Activated CD4-positive, alpha-beta memory T cell treated with anti-CD3 and anti-CD28 coated beads for 36 hours (primary cell): Measurements from ENCODE around the gene SVEP1. TPM values are rescaled to one million over a fixed set of nuclear protein-coding genes. Genes with fewer than 3 reads are reported as not detected.
"Not testable (repeated sequence)": the region's sequence is repeated elsewhere in the genome, so short reads cannot be mapped to it uniquely, and the experiment has no call there.

ENCODE experiments used
- CTCF ChIA-PET: fragments of 350-600 bp; sonication (Branson Sonifier 250); formaldehyde crosslinking; loops from one replicate; lab custom pipeline; 2021; ENCODE audit warnings: antibody characterized with exemption, inconsistent platforms; lab: Charles Lee
- POLR2A ChIA-PET: fragments of 350-600 bp; sonication (Branson Sonifier 250); formaldehyde crosslinking; loops from one replicate; lab custom pipeline; 2021; ENCODE audit warnings: antibody characterized with exemption; lab: Charles Lee
- DNase-seq: peaks from one replicate; pipeline ENCODE4 v3.0.0-alpha.2; 2020
- H3K27ac Mint-ChIP-seq: one replicate; pipeline ENCODE4 v1.8.0; 2021; ENCODE audit warnings: mixed read lengths
- H3K27me3 Mint-ChIP-seq: one replicate; pipeline ENCODE4 v1.8.0; 2021; ENCODE audit warnings: mixed read lengths
- H3K36me3 Mint-ChIP-seq: one replicate; pipeline ENCODE4 v1.8.0; 2021; ENCODE audit warnings: mixed read lengths
- H3K4me1 Mint-ChIP-seq: one replicate; pipeline ENCODE4 v1.8.0; 2021; ENCODE audit warnings: low read depth, mixed read lengths
- H3K4me3 Mint-ChIP-seq: one replicate; pipeline ENCODE4 v1.8.0; 2021; ENCODE audit warnings: mild to moderate bottlenecking, mixed read lengths
- H3K9me3 Mint-ChIP-seq: one replicate; pipeline ENCODE4 v1.8.0; 2021; ENCODE audit warnings: mixed read lengths
- intact Hi-C: fragments of 100-400 bp; cut with micrococcal nuclease; formaldehyde crosslinking; loops from one replicate; pipeline ENCODE4 v1.15.1; 2023
- total RNA-seq, 2 experiments: library from RNA; stranded (reverse); gene quantifications; one replicate each; pipeline ENCODE4 v1.2.3, GENCODE V29; 2021

The SVEP1 gene
- total RNA-seq, 2 experiments from 2014 or later = not detected

- CTCF ChIA-PET = no interaction called here
- POLR2A ChIA-PET = no interaction called here
- Mint-ChIP-seq H3K4me3 (no peak overlapping the region), H3K27me3 (no peaks in the 10 kb centered on the region), H3K4me1 (no peaks in the 10 kb centered on the region), H3K36me3 (no peaks in the 10 kb centered on the region), H3K27ac (no peak overlapping the region), H3K9me3 (no peaks in the 10 kb centered on the region)
- intact Hi-C loops = no loop called here
- no peak for DNase-seq
These were observed 196.8 kb downstream of the SVEP1 start for GRCh38 chr9:110382731-110383130.

DNA sequence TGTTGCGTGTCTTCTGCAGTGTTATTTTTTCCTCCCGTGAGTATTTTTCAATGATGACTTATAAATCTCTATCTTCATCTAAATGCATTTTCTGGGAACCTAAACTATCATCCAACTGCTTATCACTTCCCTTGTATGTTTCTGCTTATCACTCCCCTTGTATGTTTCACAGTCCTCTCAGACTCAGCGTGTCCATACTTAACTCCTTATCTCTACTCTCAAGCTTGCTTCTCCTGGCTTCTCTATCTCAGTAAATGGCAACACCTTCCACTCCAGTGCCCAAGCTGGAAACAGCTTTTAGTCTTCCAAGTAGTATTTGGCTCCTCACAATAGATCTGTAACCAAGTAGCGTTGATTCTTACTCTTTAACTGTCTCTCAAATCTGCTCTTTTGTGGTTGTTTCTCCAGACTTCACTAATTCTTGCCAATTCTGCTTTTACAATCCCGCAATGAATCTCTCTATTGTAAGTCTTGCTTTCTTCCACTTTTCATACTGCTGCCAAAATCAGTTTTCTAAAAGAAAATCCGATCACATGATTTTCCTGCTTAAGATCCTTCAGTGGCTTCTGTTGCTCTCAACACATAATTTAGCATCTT lies 208.0 kb downstream of the SVEP1 start:
- Mint-ChIP-seq H3K4me1 (no peaks in the 10 kb centered on the region), H3K4me3 (no peak overlapping the region), H3K36me3 (no peaks in the 10 kb centered on the region), H3K9me3 (no peaks in the 10 kb centered on the region), H3K27me3 (peaks cover 2% of the 10 kb centered on the region), H3K27ac (no peak overlapping the region)
- ChIA-PET POLR2A (no interaction called here), CTCF (no interaction called here)
- intact Hi-C loops = no loop called here
- no peak for DNase-seq

- Mint-ChIP-seq H3K36me3 (no peaks in the 10 kb centered on the region), H3K4me1 (no peaks in the 10 kb centered on the region), H3K4me3 (no peak overlapping the region), H3K27ac (no peak overlapping the region), H3K27me3 (peaks cover 2% of the 10 kb centered on the region), H3K9me3 (no peaks in the 10 kb centered on the region)
- POLR2A ChIA-PET = no interaction called here
- no peak for DNase-seq
- intact Hi-C loops = no loop called here
- CTCF ChIA-PET = no interaction called here
These were observed 209.2 kb downstream of the SVEP1 start for GRCh38 chr9:110370315-110370714.

DNA sequence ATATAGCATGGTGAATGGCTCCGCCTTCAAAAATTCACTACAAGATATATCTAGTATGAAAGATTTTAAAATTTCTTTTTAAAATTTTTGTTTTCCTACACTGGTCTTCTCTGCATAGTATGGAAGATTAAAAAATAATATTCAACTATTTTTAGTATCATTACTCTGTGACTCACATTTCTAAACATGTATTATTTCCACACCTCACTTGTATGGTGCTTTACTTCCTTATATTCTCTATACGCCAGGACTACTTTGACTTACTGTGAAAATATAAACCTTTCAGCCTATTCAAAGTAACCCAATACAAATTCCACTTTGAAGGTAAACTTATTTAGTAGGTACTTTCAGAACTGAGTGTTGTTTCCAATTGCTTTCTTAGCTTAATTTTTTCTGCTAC lies 215.1 kb downstream of the SVEP1 start:
- H3K27ac Mint-ChIP-seq = no peak overlapping the region
- no peaks in the 10 kb centered on the region for H3K27me3 Mint-ChIP-seq
- H3K9me3 Mint-ChIP-seq = no peaks in the 10 kb centered on the region
- H3K4me3 Mint-ChIP-seq = no peak overlapping the region
- ChIA-PET CTCF (no interaction called here), POLR2A (no interaction called here)
- intact Hi-C loops = no loop called here
- no peak for DNase-seq
- H3K36me3 Mint-ChIP-seq = no peaks in the 10 kb centered on the region
- no peaks in the 10 kb centered on the region for H3K4me1 Mint-ChIP-seq

- intact Hi-C loops, H3K9me3 Mint-ChIP-seq, H3K36me3 Mint-ChIP-seq, H3K4me1 Mint-ChIP-seq, DNase-seq, H3K4me3 Mint-ChIP-seq, H3K27ac Mint-ChIP-seq, CTCF ChIA-PET, H3K27me3 Mint-ChIP-seq, POLR2A ChIA-PET: not testable (repeated sequence)
These were observed 220.5 kb downstream of the SVEP1 start for GRCh38 chr9:110358992-110359391.

GRCh38 chr9:110357505-110357904 lies 222.0 kb downstream of the SVEP1 start:
- ChIA-PET POLR2A (no interaction called here), CTCF (no interaction called here)
- Mint-ChIP-seq H3K27me3 (no peaks in the 10 kb centered on the region), H3K4me1 (no peaks in the 10 kb centered on the region), H3K36me3 (no peaks in the 10 kb centered on the region), H3K9me3 (no peaks in the 10 kb centered on the region), H3K27ac (no peak overlapping the region), H3K4me3 (no peak overlapping the region)
- no peak for DNase-seq
- intact Hi-C loops = no loop called here

DNA sequence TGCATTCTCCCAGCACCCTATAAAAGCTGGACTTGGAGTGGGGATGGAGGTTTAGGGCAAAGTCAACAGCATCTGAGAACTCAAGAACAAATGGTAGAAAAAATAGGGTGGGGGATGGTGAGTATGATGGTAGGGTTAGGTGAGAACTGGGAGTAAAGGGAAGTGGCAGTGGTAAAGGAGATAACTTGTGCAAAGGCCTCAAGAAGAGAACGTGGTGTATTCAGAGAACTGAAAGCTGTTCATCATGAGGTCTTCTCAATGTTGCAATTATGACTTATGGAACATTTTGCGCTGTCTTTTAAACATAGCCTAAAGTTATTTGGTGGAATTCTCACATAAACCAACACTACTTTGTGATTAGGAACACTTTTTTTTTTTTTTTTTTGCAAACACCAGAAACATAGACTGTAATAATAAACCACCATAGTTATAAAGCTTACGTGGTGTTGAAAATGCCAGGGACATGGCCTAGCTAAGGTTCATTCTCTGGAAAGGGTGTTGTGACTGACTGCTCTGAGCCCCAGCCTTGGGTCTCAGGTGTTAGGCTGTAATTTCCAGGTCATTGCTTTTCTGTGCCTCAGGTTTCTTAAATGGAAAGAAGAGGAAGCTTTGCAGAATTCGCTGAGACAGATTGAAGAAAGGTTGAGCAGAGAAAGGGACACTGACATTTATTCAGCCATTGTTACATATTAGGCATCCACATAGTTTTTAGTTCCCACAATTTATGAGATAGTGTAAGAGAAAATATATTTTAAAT lies 222.7 kb downstream of the SVEP1 start:
- Mint-ChIP-seq H3K4me1 (no peaks in the 10 kb centered on the region), H3K4me3 (no peak overlapping the region), H3K27me3 (no peaks in the 10 kb centered on the region), H3K27ac (no peak overlapping the region), H3K9me3 (no peaks in the 10 kb centered on the region), H3K36me3 (no peaks in the 10 kb centered on the region)
- ChIA-PET CTCF (no interaction called here), POLR2A (no interaction called here)
- intact Hi-C loops = no loop called here
- no peak for DNase-seq

DNA sequence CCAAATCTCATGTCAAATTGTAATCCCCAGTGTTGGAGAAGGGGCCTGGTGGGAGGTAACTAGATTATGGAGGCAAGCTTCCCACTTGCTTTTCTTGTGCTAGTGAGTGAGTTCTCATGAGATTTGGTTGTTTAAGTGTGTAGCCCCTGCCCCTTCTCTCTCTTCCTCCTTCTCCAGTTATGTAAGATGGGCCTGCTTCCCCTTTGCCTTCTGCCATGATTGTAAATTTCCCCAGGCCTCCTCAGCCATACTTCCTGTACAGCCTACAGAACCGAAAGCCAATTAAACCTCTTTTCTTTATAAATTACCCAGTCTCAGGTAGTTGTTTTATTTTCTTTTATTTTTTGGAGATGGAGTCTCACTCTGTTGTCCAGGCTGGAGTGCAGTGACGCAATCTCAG lies 223.6 kb downstream of the SVEP1 start:
- intact Hi-C loops = no loop called here
- POLR2A ChIA-PET = no interaction called here
- Mint-ChIP-seq H3K36me3 (no peaks in the 10 kb centered on the region), H3K4me1 (no peaks in the 10 kb centered on the region), H3K4me3 (no peak overlapping the region), H3K27me3 (no peaks in the 10 kb centered on the region), H3K9me3 (no peaks in the 10 kb centered on the region), H3K27ac (no peak overlapping the region)
- no peak for DNase-seq
- CTCF ChIA-PET = no interaction called here

DNA sequence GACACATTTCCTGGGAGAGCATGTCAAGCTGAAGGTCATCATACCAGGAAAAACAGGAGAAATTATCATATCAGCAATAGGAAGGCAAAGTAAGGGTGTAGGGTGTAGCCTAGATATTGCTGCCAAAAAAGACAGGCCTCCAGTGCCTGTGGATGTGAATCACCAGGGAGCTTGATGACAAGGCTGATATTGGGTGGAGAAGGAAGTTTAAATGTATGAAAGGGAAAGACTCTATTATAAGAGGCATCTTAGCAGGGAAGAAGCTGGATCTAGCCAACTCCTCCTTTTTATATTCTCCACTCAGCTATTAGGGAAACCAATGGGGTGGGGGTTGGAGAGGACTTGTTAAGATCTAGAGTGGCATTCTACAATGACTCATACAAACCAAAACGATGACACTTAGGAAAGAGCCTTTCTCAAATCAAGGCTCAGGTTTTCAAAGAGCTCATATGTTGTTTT lies 228.5 kb downstream of the SVEP1 start:
- H3K27me3 Mint-ChIP-seq = no peaks in the 10 kb centered on the region
- H3K36me3 Mint-ChIP-seq = no peaks in the 10 kb centered on the region

GRCh38 chr9:110346325-110346724 lies 233.2 kb downstream of the SVEP1 start:
- POLR2A ChIA-PET = no interaction called here
- no peaks in the 10 kb centered on the region for H3K9me3 Mint-ChIP-seq
- CTCF ChIA-PET = no interaction called here
- no peaks in the 10 kb centered on the region for H3K4me1 Mint-ChIP-seq
- intact Hi-C loops = no loop called here
- DNase-seq = no peak
- H3K36me3 Mint-ChIP-seq = no peaks in the 10 kb centered on the region
- no peak overlapping the region for H3K27ac Mint-ChIP-seq
- no peak overlapping the region for H3K4me3 Mint-ChIP-seq
- peaks cover 2% of the 10 kb centered on the region for H3K27me3 Mint-ChIP-seq

More for the DNA sequence above, 228.5 kb downstream of the SVEP1 start:
- Mint-ChIP-seq H3K4me3 (no peak overlapping the region), H3K9me3 (no peaks in the 10 kb centered on the region), H3K27ac (no peak overlapping the region), H3K4me1 (no peaks in the 10 kb centered on the region)
- intact Hi-C loops = no loop called here
- ChIA-PET CTCF (no interaction called here), POLR2A (no interaction called here)
- DNase-seq = no peak

DNA sequence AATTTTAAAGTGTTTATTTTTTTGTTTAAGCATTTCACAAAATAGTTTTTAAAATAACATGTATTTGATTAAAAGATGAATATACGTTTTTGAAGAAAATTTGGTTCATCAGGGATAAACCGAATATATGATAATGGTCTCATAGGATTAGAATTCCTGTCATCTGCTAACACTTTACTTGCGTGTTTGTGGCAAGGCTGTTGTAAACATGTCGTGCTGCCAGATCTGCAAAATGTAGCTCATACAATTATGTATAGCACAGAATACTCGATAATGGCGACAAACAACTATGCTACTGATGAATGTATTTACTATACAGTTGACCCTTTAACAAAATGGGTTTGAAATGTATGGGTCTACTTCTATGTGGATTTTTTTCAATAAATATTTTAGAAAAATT lies 234.7 kb downstream of the SVEP1 start:
- Mint-ChIP-seq H3K9me3 (no peaks in the 10 kb centered on the region), H3K27ac (no peak overlapping the region), H3K27me3 (peaks cover 2% of the 10 kb centered on the region), H3K4me1 (no peaks in the 10 kb centered on the region), H3K36me3 (no peaks in the 10 kb centered on the region), H3K4me3 (no peak overlapping the region)
- intact Hi-C loops = no loop called here
- DNase-seq = no peak
- ChIA-PET POLR2A (no interaction called here), CTCF (no interaction called here)

GRCh38 chr9:110343551-110343950 lies 236.0 kb downstream of the SVEP1 start:
- no peak overlapping the region for H3K27ac Mint-ChIP-seq
- no peaks in the 10 kb centered on the region for H3K36me3 Mint-ChIP-seq
- no peak overlapping the region for H3K4me3 Mint-ChIP-seq
- no peak for DNase-seq
- H3K9me3 Mint-ChIP-seq = no peaks in the 10 kb centered on the region
- CTCF ChIA-PET = no interaction called here
- peaks cover 2% of the 10 kb centered on the region for H3K27me3 Mint-ChIP-seq
- POLR2A ChIA-PET = no interaction called here
- no peaks in the 10 kb centered on the region for H3K4me1 Mint-ChIP-seq
- intact Hi-C loops = no loop called here

DNA sequence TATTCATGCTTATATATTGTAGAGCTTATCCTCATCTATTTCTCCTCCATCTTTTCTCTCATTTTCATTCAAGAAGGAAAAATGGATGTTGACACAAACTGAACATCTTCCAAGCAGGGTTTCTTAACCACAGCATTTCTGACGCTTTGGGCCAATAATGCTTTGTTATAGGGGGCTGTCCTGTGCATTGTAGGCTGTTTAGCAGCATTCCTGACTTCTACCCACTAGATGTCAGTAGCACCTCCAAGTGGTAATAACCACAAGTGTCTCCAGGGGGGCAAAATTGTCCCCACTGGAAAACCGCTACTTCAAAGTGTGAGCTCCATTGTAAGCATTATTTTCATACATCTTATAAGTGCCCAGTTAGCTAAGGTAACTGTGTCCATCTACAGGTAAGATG lies 239.2 kb downstream of the SVEP1 start:
- no peaks in the 10 kb centered on the region for H3K4me1 Mint-ChIP-seq

More for the DNA sequence above, 239.2 kb downstream of the SVEP1 start:
- Mint-ChIP-seq H3K27ac (no peak overlapping the region), H3K4me3 (no peak overlapping the region), H3K27me3 (peaks cover 2% of the 10 kb centered on the region), H3K9me3 (no peaks in the 10 kb centered on the region), H3K36me3 (no peaks in the 10 kb centered on the region)
- intact Hi-C loops = no loop called here
- CTCF ChIA-PET = no interaction called here
- POLR2A ChIA-PET = no interaction called here
- no peak for DNase-seq
